CD14-positive monocyte (primary cell): ENCODE results near the gene ITLN1. TPM values are rescaled to one million over a fixed set of nuclear protein-coding genes. Genes with fewer than 3 reads are reported as not detected.

Experiments used
- DNase-seq, 3 donors: peaks; one replicate each; pipeline ENCODE4 v3.0.0-alpha.2; 2011 to 2022
- H2AFZ ChIP-seq: 2 replicates; pipeline ENCODE4 v1.6.0; 2012; ENCODE audit warnings: mild to moderate bottlenecking, low read depth, low read length, inconsistent platforms; ENCODE audit not compliant: insufficient read depth, poor library complexity, severe bottlenecking
- H3K27ac ChIP-seq, 2 donors: 1 replicate in 1 of 2; 2 replicates in 1 of 2; pipeline ENCODE4 v1.5.1; 2012 to 2013; ENCODE audit warnings: low read length in 2 of 2, control low read depth in 1 of 2, inconsistent platforms in 1 of 2, low read depth in 1 of 2, mild to moderate bottlenecking in 1 of 2
- H3K27me3 ChIP-seq, 2 donors: one replicate each; pipeline versions ENCODE4 v1.6.0 to v1.6.1; 2011 to 2013; ENCODE audit warnings: low read length in 2 of 2; ENCODE audit not compliant: control insufficient read depth in 2 of 2, insufficient read depth in 2 of 2
- H3K36me3 ChIP-seq, 2 donors: replicated peaks in 1 of 2; 1 replicate in 1 of 2; 2 replicates in 1 of 2; pipeline versions ENCODE4 v1.5.1 to v1.6.1; 2012 to 2013; ENCODE audit warnings: low read length in 2 of 2, control low read depth in 1 of 2, inconsistent platforms in 1 of 2, mild to moderate bottlenecking in 1 of 2; ENCODE audit not compliant: insufficient read depth in 2 of 2, control insufficient read depth in 1 of 2
- H3K4me1 ChIP-seq, 2 donors: 1 replicate in 1 of 2; 2 replicates in 1 of 2; pipeline versions ENCODE4 v1.5.1 to v1.6.1; 2012 to 2013; ENCODE audit warnings: low read length in 2 of 2, control low read depth in 1 of 2, inconsistent platforms in 1 of 2, mild to moderate bottlenecking in 1 of 2, moderate library complexity in 1 of 2; ENCODE audit not compliant: insufficient read depth in 2 of 2, control insufficient read depth in 1 of 2
- H3K4me2 ChIP-seq: replicated peaks from 2 replicates; pipeline ENCODE3; 2012; ENCODE audit warnings: low read length, moderate library complexity, mild to moderate bottlenecking; ENCODE audit not compliant: poor library complexity, severe bottlenecking; ENCODE audit errors: extremely low read depth
- H3K4me3 ChIP-seq, 3 experiments: fragments of 200-600 bp in 1 of 3; sonication (generic) in 1 of 3; replicated peaks in 1 of 3; 1 replicate in 2 of 3; 2 replicates in 1 of 3; pipeline ENCODE4 v1.5.1; 2011 to 2013; ENCODE audit warnings: low read length in 3 of 3, mild to moderate bottlenecking in 3 of 3, control low read depth in 2 of 3, low read depth in 2 of 3, inconsistent platforms in 1 of 3, moderate library complexity in 1 of 3
- H3K79me2 ChIP-seq: 2 replicates; pipeline ENCODE4 v1.6.0; 2012; ENCODE audit warnings: mild to moderate bottlenecking, control low read depth, inconsistent platforms, low read length, moderate library complexity; ENCODE audit not compliant: insufficient read depth
- H3K9ac ChIP-seq: 2 replicates; pipeline ENCODE4 v1.6.0; 2017; ENCODE audit warnings: low read length, mild to moderate bottlenecking; ENCODE audit not compliant: insufficient read depth, poor library complexity, severe bottlenecking
- H3K9me3 ChIP-seq, 2 donors: replicated peaks in 1 of 2; 1 replicate in 1 of 2; 2 replicates in 1 of 2; pipeline versions ENCODE4 v1.5.1 to v1.6.1; 2012 to 2013; ENCODE audit warnings: low read length in 2 of 2, control low read depth in 1 of 2; ENCODE audit not compliant: control insufficient read depth in 1 of 2, insufficient read depth in 1 of 2
- H4K20me1 ChIP-seq: 2 replicates; pipeline ENCODE4 v1.6.0; 2012; ENCODE audit warnings: mild to moderate bottlenecking, low read length, control low read depth, moderate library complexity; ENCODE audit not compliant: insufficient read depth
- H3K27ac Mint-ChIP-seq, 7 donors: one replicate each; pipeline ENCODE4 v1.8.0; 2020; ENCODE audit warnings: mild to moderate bottlenecking in 7 of 7, mixed read lengths in 7 of 7, moderate library complexity in 6 of 7, inconsistent platforms in 2 of 7
- H3K27me3 Mint-ChIP-seq, 3 donors: one replicate each; pipeline ENCODE4 v1.8.0; 2021 to 2022; ENCODE audit warnings: low read depth in 3 of 3, mild to moderate bottlenecking in 3 of 3, mixed read lengths in 3 of 3, moderate library complexity in 3 of 3, inconsistent platforms in 1 of 3
- H3K36me3 Mint-ChIP-seq, 2 donors: one replicate each; pipeline ENCODE4 v1.8.0; 2020; ENCODE audit warnings: mixed read lengths in 2 of 2, inconsistent platforms in 1 of 2, mild to moderate bottlenecking in 1 of 2
- H3K4me1 Mint-ChIP-seq: one replicate; pipeline ENCODE4 v1.8.0; 2020; ENCODE audit warnings: mild to moderate bottlenecking, mixed read lengths
- H3K4me3 Mint-ChIP-seq, 2 donors: one replicate each; pipeline ENCODE4 v1.8.0; 2020; ENCODE audit warnings: mild to moderate bottlenecking in 2 of 2, mixed read lengths in 2 of 2, moderate library complexity in 1 of 2
- H3K9me3 Mint-ChIP-seq, 7 donors: one replicate each; pipeline ENCODE4 v1.8.0; 2020 to 2022; ENCODE audit warnings: mixed read lengths in 7 of 7, mild to moderate bottlenecking in 6 of 7, moderate library complexity in 6 of 7, inconsistent platforms in 2 of 7
- WGBS: methylation state at CpG from one replicate; pipeline ENCODE4 v1.1.5; 2013; ENCODE audit warnings: missing lambda C conversion rate; ENCODE audit not compliant: insufficient coverage; 5-methylcytosine and 5-hydroxymethylcytosine counted together
- intact Hi-C, 2 donors: fragments of 100-400 bp; cut with micrococcal nuclease; formaldehyde crosslinking; loops; one replicate each; pipeline versions ENCODE4 v1.15.0 to v1.15.1; 2023
- polyA plus RNA-seq, 3 donors: library from polyadenylated mRNA; depleted of rRNA in 1 of 3; unstranded in 2 of 3; stranded (reverse) in 1 of 3; fragments of 300-500 nt in 2 of 3; fragments of >200 nt in 1 of 3; fragmentation: Illumina TruSeq in 2 of 3; gene quantifications; 1 replicate in 2 of 3; 2 replicates in 1 of 3; pipeline ENCODE4 v1.2.3, GENCODE V29; 2012 to 2021
- TF ChIP-seq, protein P1 (sequence below): fragments of 200-600 bp; IDR thresholded peaks from one replicate; pipeline ENCODE4 v1.8.0; 2022; ENCODE audit warnings: antibody characterized with exemption, mild to moderate bottlenecking

The ITLN1 gene
- polyA plus RNA-seq, 3 donors: 1.2 to 1.6 (median 1.3) TPM

DNA sequence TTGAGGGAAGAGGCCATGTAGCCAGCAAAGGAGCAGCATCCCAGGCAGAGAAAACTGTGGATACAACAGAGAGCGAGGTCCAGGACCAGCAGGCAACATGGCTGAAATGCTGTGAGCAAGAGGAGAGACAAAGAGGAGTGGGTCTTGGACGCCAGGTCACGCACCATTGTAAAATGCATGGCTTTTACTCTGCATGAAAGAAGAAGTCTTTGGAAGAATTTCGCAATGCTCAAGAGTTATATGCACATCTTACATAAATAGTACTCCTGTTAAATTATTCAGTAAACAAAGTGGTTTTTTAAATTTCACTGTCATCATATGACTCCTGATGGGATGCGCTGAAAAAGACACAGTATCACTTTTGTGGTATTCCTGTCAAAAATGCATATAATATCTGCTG lies 25.8 kb downstream of the ITLN1 start:
- Histone ChIP-seq H3K4me3 (peak overlapping the region in 1 of 3 experiments; percentile 43), H3K4me2 (peak overlapping the region; percentile 57), H3K9ac (no peak overlapping the region), H3K9me3 (no peaks in the 10 kb centered on the region), H3K36me3 (peaks cover 22 to 31% of the 10 kb centered on the region in 2 donors), H3K4me1 (peaks cover 78 to 88% of the 10 kb centered on the region in 2 donors), H3K79me2 (peaks cover 70% of the 10 kb centered on the region), H3K27me3 (no peaks in the 10 kb centered on the region), H4K20me1 (peaks cover 26% of the 10 kb centered on the region), H3K27ac (peak overlapping the region; percentile 68 to 77), H2AFZ (peak overlapping the region; percentile 46)
- H3K27me3 Mint-ChIP-seq: no peaks in the 10 kb centered on the region
- peaks cover 5 to 6% of the 10 kb centered on the region in 2 donors for H3K36me3 Mint-ChIP-seq
- TF ChIP-seq, protein P1, sequence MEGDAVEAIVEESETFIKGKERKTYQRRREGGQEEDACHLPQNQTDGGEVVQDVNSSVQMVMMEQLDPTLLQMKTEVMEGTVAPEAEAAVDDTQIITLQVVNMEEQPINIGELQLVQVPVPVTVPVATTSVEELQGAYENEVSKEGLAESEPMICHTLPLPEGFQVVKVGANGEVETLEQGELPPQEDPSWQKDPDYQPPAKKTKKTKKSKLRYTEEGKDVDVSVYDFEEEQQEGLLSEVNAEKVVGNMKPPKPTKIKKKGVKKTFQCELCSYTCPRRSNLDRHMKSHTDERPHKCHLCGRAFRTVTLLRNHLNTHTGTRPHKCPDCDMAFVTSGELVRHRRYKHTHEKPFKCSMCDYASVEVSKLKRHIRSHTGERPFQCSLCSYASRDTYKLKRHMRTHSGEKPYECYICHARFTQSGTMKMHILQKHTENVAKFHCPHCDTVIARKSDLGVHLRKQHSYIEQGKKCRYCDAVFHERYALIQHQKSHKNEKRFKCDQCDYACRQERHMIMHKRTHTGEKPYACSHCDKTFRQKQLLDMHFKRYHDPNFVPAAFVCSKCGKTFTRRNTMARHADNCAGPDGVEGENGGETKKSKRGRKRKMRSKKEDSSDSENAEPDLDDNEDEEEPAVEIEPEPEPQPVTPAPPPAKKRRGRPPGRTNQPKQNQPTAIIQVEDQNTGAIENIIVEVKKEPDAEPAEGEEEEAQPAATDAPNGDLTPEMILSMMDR: no peak
- peaks cover 59% of the 10 kb centered on the region for H3K4me1 Mint-ChIP-seq
- 86% methylated on average over 1 of the region's 5 CpGs for WGBS
- H3K27ac Mint-ChIP-seq: peak overlapping the region; percentile 80 to 94 (median 91)
- peak; percentile 64 to 89 (median 75) for DNase-seq
- peaks cover 0 to 2% (median 0%) of the 10 kb centered on the region in 7 donors for H3K9me3 Mint-ChIP-seq
- intact Hi-C loops: no loop called here
- H3K4me3 Mint-ChIP-seq: peak overlapping the region; percentile 9 to 85

GRCh38 chr1:160858507-160858906 lies 26.5 kb downstream of the ITLN1 start:
- intact Hi-C loops: no loop called here

More at GRCh38 chr1:160858507-160858906, 26.5 kb downstream of the ITLN1 start:
- H3K27me3 ChIP-seq: no peaks in the 10 kb centered on the region
- H3K79me2 ChIP-seq: peaks cover 76% of the 10 kb centered on the region
- peak overlapping the region; percentile 8 for H2AFZ ChIP-seq
- H3K4me1 Mint-ChIP-seq: peaks cover 54% of the 10 kb centered on the region
- H3K9me3 ChIP-seq: no peaks in the 10 kb centered on the region
- peak overlapping the region; percentile 9 to 85 for H3K4me3 Mint-ChIP-seq
- TF ChIP-seq, protein P1: no peak
- H3K27ac ChIP-seq: peak overlapping the region; percentile 68 to 77
- peaks cover 26 to 38% of the 10 kb centered on the region in 2 donors for H3K36me3 ChIP-seq
- 33% methylated on average over 1 of the region's 3 CpGs for WGBS
- H3K36me3 Mint-ChIP-seq: peaks cover 12 to 13% of the 10 kb centered on the region in 2 donors
- H3K9me3 Mint-ChIP-seq: peaks cover 0 to 2% (median 0%) of the 10 kb centered on the region in 7 donors
- peak overlapping the region; percentile 80 to 94 (median 91) for H3K27ac Mint-ChIP-seq
- H4K20me1 ChIP-seq: peaks cover 30% of the 10 kb centered on the region
- H3K4me3 ChIP-seq: peak overlapping the region in 1 of 3 experiments; percentile 43
- H3K4me2 ChIP-seq: peak overlapping the region; percentile 57
- DNase-seq: peak in 1 of 3 donors; percentile 28
- H3K4me1 ChIP-seq: peaks cover 71 to 81% of the 10 kb centered on the region in 2 donors
- H3K27me3 Mint-ChIP-seq: peaks cover 0 to 3% (median 0%) of the 10 kb centered on the region in 3 donors
- no peak overlapping the region for H3K9ac ChIP-seq
